ENCODE measurements around the gene ARFGAP3.

Gene ARFGAP3

GRCh38 chr22:42883121-42883520, 26.0 kb upstream of the ARFGAP3 start:
- no peak for DNase-seq

GRCh38 chr22:42881982-42882656, 25.0 kb upstream of the ARFGAP3 start:
- no peak for DNase-seq

- no peak for DNase-seq
Measured at GRCh38 chr22:42881298-42881697, 24.2 kb upstream of the ARFGAP3 start.

- DNase-seq, result no peak
Measured at GRCh38 chr22:42880815-42881214, 23.7 kb upstream of the ARFGAP3 start.

- DNase-seq, result no peak
Measured at GRCh38 chr22:42879371-42880021, 22.4 kb upstream of the ARFGAP3 start.

GRCh38 chr22:42878561-42879305, 21.7 kb upstream of the ARFGAP3 start:
- no peak for DNase-seq

- DNase-seq, result no peak
Measured at GRCh38 chr22:42877597-42878340, 20.7 kb upstream of the ARFGAP3 start.

GRCh38 chr22:42877158-42877557, 20.1 kb upstream of the ARFGAP3 start:
- no peak for DNase-seq

- no peak for DNase-seq
Measured at GRCh38 chr22:42876041-42876440, 19.0 kb upstream of the ARFGAP3 start.

- DNase-seq, result no peak
Measured at GRCh38 chr22:42874010-42874409, 16.9 kb upstream of the ARFGAP3 start.

- no peak for DNase-seq
Measured at GRCh38 chr22:42873356-42873755, 16.3 kb upstream of the ARFGAP3 start.

- DNase-seq, result no peak
Measured at GRCh38 chr22:42872821-42873220, 15.7 kb upstream of the ARFGAP3 start.

GRCh38 chr22:42871146-42872050, 14.3 kb upstream of the ARFGAP3 start:
- DNase-seq, result no peak

GRCh38 chr22:42869888-42870480, 12.9 kb upstream of the ARFGAP3 start:
- DNase-seq, result no peak

- no peak for DNase-seq
Measured at GRCh38 chr22:42869463-42869862, 12.4 kb upstream of the ARFGAP3 start.

- DNase-seq, result no peak
Measured at GRCh38 chr22:42868751-42869251, 11.7 kb upstream of the ARFGAP3 start.

- no peak for DNase-seq
Measured at GRCh38 chr22:42866100-42866499, 9.0 kb upstream of the ARFGAP3 start.

- no peak for DNase-seq
Measured at GRCh38 chr22:42865536-42865935, 8.5 kb upstream of the ARFGAP3 start.

GRCh38 chr22:42863349-42863961, 6.4 kb upstream of the ARFGAP3 start:
- DNase-seq, result no peak

GRCh38 chr22:42862045-42862734, 5.1 kb upstream of the ARFGAP3 start:
- DNase-seq, result no peak

- DNase-seq, result no peak
Measured at GRCh38 chr22:42860968-42861367, 3.9 kb upstream of the ARFGAP3 start.
